ENCODE data around the gene TARBP1.
"Not testable (repeated sequence)": the region's sequence is repeated elsewhere in the genome, so short reads cannot be mapped to it uniquely, and the experiment has no call there.

Gene TARBP1, protein sequence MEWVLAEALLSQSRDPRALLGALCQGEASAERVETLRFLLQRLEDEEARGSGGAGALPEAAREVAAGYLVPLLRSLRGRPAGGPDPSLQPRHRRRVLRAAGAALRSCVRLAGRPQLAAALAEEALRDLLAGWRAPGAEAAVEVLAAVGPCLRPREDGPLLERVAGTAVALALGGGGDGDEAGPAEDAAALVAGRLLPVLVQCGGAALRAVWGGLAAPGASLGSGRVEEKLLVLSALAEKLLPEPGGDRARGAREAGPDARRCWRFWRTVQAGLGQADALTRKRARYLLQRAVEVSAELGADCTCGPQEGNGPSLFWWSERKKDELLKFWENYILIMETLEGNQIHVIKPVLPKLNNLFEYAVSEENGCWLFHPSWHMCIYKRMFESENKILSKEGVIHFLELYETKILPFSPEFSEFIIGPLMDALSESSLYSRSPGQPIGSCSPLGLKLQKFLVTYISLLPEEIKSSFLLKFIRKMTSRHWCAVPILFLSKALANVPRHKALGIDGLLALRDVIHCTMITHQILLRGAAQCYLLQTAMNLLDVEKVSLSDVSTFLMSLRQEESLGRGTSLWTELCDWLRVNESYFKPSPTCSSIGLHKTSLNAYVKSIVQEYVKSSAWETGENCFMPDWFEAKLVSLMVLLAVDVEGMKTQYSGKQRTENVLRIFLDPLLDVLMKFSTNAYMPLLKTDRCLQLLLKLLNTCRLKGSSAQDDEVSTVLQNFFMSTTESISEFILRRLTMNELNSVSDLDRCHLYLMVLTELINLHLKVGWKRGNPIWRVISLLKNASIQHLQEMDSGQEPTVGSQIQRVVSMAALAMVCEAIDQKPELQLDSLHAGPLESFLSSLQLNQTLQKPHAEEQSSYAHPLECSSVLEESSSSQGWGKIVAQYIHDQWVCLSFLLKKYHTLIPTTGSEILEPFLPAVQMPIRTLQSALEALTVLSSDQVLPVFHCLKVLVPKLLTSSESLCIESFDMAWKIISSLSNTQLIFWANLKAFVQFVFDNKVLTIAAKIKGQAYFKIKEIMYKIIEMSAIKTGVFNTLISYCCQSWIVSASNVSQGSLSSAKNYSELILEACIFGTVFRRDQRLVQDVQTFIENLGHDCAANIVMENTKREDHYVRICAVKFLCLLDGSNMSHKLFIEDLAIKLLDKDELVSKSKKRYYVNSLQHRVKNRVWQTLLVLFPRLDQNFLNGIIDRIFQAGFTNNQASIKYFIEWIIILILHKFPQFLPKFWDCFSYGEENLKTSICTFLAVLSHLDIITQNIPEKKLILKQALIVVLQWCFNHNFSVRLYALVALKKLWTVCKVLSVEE (N-terminal part only)

DNA sequence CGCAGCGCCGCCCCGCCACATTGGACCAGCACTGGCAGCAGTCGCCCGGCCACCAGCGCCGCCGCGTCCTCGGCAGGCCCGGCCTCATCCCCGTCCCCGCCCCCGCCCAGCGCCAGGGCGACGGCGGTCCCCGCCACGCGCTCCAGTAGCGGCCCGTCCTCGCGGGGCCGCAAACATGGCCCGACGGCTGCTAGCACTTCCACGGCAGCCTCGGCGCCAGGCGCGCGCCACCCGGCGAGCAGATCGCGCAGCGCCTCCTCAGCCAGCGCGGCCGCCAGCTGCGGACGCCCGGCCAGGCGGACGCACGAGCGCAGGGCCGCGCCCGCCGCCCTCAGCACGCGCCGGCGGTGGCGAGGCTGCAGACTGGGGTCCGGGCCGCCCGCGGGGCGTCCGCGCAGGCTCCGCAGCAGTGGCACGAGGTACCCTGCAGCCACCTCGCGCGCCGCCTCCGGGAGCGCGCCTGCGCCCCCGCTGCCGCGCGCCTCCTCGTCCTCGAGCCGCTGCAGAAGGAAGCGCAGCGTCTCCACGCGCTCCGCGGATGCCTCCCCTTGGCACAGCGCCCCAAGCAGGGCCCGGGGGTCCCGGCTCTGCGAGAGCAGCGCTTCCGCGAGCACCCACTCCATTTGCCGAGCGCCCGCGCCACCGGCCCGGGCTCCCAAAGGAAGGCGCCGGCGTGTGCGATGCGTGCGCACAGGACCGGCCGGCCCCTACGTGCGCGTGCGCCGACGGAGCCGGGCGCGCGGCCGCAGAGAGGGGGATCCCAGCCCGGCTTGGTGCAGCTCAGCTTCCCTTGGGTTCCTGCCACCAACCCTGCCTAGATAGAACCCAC lies at the start of gene TARBP1:
TARBP1 (minus strand) TSS at position 699 of the 829 bp plus-strand sequence; CDS start at position 623, 76 bp downstream.
- DNase-seq = peak; percentile 57

DNA sequence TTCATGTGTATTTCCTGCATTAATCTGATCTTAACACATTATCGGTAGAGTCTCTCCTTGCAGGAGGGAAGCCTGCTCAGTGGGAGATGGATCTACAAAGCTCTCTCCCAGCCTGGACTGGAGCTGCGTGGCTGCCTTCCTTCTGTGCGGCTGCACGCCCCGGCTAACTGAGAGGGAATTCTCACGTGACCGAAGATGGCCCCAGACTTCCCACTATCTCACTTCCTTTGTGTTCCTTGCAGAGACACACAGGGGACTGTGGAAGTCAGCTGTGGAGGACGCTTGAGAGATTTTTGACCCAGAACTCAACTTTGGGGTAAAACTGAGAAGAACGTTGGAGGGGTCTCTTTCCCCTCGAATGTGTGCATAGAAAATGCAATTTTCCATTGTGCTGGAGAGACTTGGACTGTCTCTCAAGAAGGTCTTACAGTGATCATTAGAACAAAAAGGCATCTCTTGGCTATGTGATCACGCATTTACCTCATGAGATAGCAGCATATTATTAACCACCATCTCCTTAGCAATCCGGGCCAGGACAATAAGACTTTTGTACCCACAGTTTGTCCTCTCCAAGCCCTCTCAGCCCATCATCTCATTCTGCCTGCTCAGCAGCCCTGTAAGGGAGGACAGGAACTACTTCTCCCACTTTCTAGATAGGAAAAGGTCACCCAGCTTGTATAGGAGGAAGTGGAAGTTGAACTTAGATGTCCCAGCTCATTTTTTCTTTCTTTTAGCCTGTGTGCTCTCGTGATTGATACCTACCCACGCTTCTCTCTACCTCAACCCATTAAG lies 49.3 kb upstream of the TARBP1 start:
- DNase-seq = no peak

DNA sequence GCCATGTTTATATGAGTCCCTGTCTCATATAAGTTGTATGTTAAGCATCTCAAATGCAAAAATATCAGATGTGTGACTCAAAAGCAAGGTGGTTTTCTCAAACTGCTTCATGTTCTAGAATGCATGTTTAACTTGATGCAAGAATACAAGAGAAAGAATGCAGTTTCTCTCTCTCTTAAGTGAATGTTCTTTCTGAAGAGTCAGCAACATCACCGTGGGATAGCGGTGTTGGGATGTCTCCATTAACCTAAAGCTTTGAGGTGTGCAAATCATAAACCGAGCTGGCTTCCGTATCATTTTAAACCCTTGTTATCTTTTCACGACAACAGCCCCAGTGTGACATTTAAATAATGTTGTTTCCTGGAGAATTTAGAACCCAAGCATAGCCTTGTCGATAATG lies 48.4 kb upstream of the TARBP1 start:
- no peak for DNase-seq

DNA sequence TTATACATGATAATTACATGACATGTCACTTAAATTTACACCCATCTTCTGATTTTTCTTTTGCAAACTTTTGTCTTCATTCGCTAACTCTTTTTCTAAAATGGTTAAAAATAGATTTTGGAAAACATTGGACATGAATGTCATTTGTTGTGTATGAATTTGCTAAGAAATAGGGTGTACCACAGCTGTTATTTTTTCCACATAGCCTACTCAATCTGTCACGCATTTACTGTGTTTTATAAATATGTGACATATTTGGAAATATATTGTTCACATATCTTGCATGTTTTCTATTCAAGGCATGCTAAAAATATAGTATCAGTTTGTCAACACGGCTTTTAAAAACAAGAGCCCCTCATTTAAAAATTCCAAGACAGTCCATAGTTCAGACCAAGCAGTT lies 47.9 kb upstream of the TARBP1 start:
- no peak for DNase-seq

DNA sequence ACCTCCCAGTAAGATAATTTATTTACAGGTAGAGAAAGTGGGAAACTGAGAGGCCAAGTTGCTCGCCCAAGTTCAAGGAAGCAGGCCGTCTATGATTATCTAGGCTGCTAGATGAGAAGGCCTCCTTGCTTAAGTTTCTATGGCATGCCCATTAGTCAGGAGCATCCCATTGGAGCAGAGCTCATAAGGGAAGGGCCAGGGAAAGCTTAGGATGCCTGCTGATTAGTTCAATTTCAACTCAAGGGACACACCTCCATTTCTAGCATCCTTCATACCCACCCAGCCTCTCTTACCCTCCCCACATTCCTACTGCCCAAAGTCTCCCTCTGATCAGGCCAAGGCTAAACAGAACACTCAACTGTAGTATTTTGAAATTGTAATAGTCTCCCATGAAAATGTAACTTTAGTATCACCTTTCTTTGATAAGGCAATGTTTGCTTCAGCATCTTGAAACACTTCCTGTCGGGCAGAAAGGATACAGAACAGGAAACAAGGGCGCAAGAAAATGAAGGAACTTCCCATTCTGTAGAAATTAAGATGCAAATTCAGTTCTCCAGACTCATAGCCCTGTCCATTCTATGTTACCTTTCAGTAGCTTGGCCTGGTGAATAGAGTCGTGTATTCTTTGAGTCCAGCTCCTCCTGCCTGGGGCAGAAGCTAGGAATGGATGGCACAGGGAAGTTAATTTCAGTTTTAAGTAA lies 46.3 kb upstream of the TARBP1 start:
- no peak for DNase-seq

DNA sequence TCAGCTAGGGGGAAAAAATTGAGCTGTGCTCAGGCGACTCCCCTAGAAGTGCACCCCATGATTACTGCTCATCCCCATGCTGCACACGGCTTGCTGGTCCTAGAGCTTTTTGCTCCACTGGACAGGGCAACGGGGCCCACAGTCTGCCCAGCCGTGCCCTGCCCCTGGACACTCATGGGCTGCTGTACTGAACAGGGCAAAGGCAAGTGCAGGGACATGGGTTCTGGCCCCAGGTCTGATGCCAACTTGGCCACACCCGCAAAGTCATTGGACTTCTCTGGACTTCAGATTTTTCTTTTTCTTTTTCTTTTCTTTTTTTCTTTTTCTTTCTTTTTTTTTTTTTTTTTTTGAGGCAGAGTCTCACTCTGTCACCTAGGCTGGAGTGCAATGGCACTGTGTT lies 42.9 kb upstream of the TARBP1 start:
- DNase-seq = no peak

DNA sequence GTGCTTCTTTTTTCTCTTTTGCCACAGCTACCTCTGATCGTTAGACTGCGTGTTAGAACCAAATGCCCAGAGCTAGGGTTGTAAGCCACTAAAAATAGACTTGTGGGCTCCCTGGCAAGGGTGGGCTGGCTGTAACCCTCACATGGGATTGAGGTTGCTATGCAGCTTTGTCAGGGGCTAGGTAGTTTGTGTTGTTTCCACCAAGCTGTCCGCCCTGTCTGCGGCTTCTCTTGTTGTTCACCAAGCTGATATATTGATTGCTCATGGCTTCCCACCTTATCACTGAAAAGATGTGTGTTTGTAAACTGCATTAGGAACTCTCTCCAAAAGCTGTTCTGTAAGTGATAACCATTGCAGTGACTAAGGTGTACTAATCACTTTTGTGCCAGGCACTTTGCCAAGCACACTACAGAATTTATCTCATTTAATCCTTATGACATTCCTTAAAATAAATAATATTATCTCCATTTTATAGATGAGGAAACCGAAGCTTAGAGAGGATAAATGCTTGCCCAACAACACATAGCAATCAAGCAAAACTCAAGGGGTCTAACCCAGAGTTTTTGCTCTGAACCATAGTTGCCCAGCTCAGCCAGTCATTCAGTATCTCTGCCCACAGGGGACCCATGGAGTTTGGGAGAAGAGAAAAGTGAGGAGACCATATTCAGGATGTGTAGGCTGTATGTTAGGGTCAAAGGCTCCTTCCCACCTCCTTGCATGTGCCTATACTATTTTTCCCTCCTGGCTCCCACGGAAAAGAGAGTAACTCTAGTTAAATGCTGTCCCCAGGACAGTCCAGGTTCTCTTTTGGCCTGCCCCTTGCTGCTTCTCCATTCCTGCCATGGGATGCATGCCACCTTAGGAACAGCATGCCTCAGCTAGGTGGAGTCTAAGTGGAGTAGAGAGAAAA lies 42.2 kb upstream of the TARBP1 start:
- no peak for DNase-seq

DNA sequence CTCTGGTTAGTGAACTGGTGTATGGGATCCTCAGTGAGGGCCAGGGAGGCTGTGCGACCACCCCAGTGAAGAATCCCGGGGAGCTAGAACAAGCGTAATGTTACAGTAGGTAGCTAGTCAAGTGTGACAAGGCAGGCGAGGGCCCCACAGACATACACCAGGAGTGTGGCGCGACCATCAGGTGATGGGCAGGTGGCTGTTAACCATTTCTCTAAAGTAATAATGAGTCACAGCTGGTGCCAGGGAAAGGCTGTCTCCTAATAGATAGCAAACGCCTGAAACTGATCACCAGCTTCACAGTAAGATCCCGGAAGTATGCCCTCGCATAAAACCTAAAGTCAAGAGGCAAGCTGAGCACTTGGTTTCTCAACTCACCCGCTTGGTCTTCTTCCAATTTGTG lies 40.5 kb upstream of the TARBP1 start:
- DNase-seq = no peak

DNA sequence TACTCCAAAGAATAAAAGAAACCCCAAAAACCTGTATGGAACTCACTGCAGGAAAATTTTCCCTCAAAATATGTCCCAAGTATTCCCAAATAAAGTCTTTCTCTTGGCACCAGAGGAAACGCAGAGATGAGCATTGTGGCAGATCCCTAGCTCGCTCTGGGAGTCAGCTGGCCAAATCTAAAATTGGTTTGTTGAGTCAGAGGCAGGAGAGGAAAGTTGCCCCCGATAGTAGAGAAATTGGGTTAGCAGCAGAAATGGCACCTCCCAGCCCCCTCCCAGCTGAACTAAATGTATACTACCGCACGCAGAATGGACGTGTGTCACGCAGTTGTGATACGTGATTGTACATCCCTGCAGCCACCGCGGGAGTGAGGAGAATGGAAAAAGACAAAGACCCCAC lies 39.9 kb upstream of the TARBP1 start:
- DNase-seq = no peak

DNA sequence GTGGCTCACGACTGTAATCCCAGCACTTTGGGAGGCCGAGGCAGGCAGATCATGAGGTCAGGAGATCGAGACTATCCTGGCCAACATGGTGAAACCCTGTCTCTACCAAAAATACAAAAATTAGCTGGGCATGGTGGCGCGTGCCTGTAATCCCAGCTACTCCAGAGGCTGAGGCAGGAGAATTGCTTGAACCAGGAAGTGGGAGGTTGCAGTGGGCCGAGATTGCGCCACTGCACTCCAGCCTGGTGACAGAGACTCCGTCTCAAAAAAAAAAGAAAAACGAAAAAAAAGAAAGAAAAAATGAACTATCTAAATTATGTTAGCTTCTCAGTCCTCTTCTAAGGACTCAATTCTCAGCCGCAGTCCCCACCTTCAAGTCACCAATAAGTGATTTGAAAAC lies 39.1 kb upstream of the TARBP1 start:
- not testable (repeated sequence) for DNase-seq

DNA sequence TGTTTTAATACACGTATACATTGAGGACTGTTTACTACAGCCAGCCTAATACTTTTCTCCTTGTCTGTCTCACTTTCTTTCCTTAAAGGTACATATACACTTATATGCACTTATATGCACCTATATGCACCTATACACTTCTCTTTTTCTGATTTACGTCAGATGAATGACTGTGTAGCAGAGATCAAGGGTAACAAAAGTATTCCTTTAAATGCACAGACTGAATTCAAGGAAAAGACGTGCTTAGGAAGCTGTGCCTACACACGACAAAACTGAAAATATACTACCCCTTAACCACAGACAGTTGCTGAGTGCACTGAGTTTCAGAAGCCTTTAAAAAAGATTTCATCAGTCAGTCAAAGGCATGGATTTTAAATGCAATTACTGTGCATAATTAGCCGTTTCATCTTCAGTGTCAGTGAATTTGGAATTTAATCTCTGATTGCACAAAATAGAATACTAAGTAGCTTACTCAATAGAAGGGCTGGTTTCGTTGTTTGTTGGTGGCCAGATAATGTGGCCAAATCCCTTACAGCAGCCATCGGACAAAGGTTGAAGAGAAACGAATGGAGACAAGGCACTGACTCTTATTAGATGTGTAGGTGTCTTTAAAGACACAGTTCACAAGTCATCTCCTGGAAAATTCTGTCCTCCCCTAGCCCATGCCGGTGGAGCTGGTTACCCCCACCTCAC lies 38.3 kb upstream of the TARBP1 start:
- DNase-seq = no peak

DNA sequence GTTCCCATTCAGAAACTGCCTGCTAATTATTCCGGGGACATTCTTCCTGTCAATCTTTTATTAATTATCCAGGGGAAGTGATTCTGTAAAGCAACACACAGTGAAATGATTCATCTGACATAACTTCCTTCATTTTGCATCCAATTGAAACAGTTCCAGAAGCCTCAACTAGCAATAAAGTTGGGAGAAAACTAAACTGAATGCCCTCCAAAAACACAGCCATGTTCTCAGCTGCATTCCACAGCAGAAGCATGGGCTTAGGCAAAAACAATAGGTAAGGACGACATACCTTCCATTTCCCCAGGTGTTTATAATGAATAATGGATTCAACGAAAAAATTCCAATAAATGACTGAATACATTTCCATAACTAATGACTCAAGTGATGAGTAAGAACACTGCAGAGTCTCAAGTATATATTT lies 36.9 kb upstream of the TARBP1 start:
- no peak for DNase-seq

DNA sequence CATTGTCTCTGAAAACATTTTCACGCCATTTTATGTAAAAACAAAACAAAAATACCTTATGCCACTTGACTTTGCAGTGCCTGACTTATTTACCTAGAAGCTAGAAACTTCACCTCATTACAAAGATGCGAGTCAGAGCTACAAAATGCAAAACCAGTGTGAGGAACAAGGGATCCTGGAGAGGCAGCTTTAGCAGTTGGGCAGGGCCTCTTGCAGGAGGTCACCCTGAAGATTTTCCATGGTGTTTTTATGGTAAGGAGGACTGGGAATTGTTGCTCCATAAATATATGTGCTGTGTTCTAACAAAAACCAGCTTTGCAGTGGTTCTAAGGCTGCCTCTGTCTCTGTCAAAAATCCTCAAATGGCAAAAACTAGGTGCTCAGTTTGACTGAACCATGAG lies 36.4 kb upstream of the TARBP1 start:
- DNase-seq = no peak

DNA sequence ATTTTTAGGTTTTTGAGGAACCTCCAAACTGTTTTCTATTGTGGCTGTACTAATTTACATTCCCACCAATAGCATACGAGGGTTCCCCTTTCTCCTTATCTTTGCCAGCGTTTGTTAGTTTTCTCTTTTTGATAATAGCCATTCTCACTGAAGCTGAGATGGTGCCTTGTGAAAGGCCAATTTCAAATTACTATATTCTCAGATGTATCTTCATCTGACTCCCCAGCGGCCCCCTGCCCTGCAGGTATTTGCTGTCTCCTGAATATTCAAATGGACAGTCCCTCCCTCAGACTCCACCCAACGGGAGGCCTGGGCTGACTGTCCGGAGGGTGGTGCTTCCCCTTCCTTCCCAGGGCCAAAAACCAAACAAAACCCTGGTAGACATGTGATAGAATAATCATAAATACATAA lies 33.5 kb upstream of the TARBP1 start:
- DNase-seq = peak; percentile 15

DNA sequence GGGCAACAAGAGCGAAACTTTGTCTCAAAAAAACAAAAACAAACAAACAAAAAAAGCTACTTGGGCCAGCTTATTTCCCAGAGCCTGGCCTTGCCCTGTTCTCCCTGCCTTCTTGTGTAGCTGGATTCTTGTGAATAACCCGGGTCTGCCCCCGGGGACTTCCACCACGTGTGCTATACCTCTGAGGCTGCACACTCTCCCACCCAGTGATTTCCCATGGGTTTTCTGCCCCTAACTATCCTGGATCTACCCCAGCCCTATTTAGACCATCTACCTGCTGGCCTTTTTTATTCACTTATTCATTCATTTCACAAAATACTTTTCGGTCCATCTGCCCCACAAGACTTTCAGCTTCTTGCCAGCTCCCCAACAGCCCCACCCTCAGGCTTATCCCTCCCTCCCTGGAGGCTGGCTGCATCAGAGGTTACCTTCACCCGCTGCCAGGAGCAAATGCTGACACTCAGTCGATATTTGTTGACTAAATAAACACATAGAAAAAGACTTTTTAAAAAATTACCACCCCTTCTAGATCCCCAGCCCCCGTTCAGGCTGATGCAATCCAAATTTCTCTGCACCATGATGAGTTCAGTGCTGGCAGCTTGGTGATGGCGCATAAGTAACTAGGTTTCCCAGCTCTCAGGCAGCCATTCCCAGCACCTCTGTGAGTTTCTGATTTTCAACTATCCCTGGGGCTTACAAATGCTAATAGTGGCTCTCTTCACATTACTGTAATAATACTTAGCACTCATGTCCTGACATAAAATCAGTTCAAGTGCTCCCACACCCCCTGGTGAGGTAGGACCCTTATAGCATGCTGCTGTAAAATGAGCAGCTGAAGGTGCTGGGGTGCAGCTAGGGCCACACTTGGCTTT lies 30.7 kb upstream of the TARBP1 start:
- no peak for DNase-seq

DNA sequence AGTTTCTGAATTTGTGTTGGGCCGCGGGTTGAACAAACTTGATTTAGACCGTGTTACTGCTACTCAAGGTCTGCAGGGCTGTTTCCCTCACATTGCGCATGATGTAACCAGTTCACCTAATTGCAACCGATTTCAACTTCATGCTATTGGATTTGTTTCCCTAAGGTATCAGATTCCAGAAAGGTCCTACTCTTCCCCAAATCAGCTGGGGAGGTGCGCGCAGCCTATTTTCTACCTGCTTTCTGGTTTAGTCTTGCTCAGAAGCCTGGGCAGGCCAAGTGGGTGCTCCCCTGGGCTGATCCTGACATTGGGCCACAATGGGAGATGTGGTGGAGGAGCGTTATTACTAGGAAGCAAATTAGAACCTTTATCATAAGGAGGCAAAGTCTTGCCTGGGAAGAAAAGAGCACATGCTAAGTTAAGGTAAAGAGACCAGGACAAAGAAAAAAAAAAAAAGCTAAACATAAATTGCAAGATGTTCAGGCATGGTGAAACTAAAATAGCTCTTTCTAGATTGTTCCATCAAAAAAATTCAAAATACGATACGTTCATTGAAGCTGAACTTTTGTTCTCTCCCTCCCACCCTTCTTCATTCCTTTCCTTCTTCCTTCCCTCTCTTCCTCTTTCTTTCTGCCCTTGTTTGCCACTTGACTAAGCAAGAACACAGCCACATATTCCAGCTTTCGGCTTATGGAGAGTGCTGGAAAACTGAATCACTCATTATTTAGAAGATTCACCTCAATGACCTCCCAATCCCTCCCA lies 28.8 kb upstream of the TARBP1 start:
- no peak for DNase-seq

DNA sequence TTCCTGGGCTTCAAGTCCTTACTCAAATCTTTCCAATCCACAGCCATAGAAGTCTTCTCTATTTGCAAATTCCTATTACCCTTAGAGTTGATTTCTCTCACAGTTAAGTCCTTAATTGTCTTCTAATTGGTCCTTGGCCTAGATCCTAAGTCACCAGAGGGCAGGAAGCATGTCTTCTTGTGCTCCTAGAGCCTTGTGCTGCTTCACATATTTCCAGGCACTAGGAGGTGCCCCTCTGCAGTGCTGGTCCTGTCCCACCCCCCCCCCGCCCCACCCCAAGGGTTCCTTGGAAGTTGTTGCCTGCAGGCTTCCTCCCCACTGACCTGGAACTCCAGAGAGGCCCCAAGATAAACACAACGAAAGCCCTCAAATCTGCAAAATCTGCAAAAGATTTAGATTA lies 28.1 kb upstream of the TARBP1 start:
- DNase-seq = no peak
